HG03521 (cell line): Measurements from ENCODE around the gene DNAH9.
"Not testable (repeated sequence)": the region's sequence is repeated elsewhere in the genome, so short reads cannot be mapped to it uniquely, and the experiment has no call there.

Experiments
- ATAC-seq: cut with Tn5 transposase; IDR thresholded peaks from one replicate; pipeline ENCODE4 v1.9.1; 2021; ENCODE audit warnings: mild to moderate bottlenecking, moderate library complexity; ENCODE audit not compliant: unreplicated experiment

Gene DNAH9

GRCh38 chr17:11900041-11900476, 301.8 kb downstream of the DNAH9 start:
- ATAC-seq: no peak

- no peak for ATAC-seq
Measured at GRCh38 chr17:11900655-11901054, 302.4 kb downstream of the DNAH9 start.

GRCh38 chr17:11901931-11902330, 303.7 kb downstream of the DNAH9 start:
- no peak for ATAC-seq

GRCh38 chr17:11908711-11909146, 310.5 kb downstream of the DNAH9 start:
- no peak for ATAC-seq

GRCh38 chr17:11909348-11909747, 311.1 kb downstream of the DNAH9 start:
- no peak for ATAC-seq

- ATAC-seq: no peak
Measured at GRCh38 chr17:11916091-11916490, 317.8 kb downstream of the DNAH9 start.

- ATAC-seq: no peak
Measured at GRCh38 chr17:11917415-11917814, 319.1 kb downstream of the DNAH9 start.

- ATAC-seq: no peak
Measured at GRCh38 chr17:11921296-11921695, 323.0 kb downstream of the DNAH9 start.

GRCh38 chr17:11922638-11923037, 324.4 kb downstream of the DNAH9 start:
- ATAC-seq: no peak

- ATAC-seq: no peak
Measured at GRCh38 chr17:11924076-11924475, 325.8 kb downstream of the DNAH9 start.

GRCh38 chr17:11925262-11926021, 327.2 kb downstream of the DNAH9 start:
- no peak for ATAC-seq

- no peak for ATAC-seq
Measured at GRCh38 chr17:11928436-11928835, 330.2 kb downstream of the DNAH9 start.

- ATAC-seq: no peak
Measured at GRCh38 chr17:11932337-11932898, 334.1 kb downstream of the DNAH9 start.

GRCh38 chr17:11935734-11936406, 337.6 kb downstream of the DNAH9 start:
- no peak for ATAC-seq

- no peak for ATAC-seq
Measured at GRCh38 chr17:11940904-11941303, 342.6 kb downstream of the DNAH9 start.

- ATAC-seq: not testable (repeated sequence)
Measured at GRCh38 chr17:11943086-11943485, 344.8 kb downstream of the DNAH9 start.

- no peak for ATAC-seq
Measured at GRCh38 chr17:11943759-11944347, 345.6 kb downstream of the DNAH9 start.

GRCh38 chr17:11944587-11944986, 346.3 kb downstream of the DNAH9 start:
- no peak for ATAC-seq

GRCh38 chr17:11948789-11949188, 350.5 kb downstream of the DNAH9 start:
- ATAC-seq: no peak

GRCh38 chr17:11949571-11949970, 351.3 kb downstream of the DNAH9 start:
- not testable (repeated sequence) for ATAC-seq

GRCh38 chr17:11950771-11951519, 352.7 kb downstream of the DNAH9 start:
- ATAC-seq: no peak
